HFF-Myc (cell line): ENCODE measurements around the gene ST8SIA4.

Experiments used
- DNase-seq: peaks from one replicate; pipeline ENCODE4 v3.0.0-alpha.2; 2011; ENCODE audit warnings: low read depth; ENCODE audit errors: extremely low read depth
- H3K4me3 ChIP-seq: replicated peaks from 2 replicates; pipeline ENCODE4 v1.5.1; 2011; ENCODE audit warnings: low read depth, mild to moderate bottlenecking, control low read depth, low read length
- TF ChIP-seq, protein P1 (sequence below): IDR thresholded peaks from 2 replicates; pipeline ENCODE4 v1.5.1; 2012; ENCODE audit warnings: mild to moderate bottlenecking, low read depth, low read length, control low read depth; ENCODE audit errors: missing control alignments

The ST8SIA4 gene, protein sequence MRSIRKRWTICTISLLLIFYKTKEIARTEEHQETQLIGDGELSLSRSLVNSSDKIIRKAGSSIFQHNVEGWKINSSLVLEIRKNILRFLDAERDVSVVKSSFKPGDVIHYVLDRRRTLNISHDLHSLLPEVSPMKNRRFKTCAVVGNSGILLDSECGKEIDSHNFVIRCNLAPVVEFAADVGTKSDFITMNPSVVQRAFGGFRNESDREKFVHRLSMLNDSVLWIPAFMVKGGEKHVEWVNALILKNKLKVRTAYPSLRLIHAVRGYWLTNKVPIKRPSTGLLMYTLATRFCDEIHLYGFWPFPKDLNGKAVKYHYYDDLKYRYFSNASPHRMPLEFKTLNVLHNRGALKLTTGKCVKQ

DNA sequence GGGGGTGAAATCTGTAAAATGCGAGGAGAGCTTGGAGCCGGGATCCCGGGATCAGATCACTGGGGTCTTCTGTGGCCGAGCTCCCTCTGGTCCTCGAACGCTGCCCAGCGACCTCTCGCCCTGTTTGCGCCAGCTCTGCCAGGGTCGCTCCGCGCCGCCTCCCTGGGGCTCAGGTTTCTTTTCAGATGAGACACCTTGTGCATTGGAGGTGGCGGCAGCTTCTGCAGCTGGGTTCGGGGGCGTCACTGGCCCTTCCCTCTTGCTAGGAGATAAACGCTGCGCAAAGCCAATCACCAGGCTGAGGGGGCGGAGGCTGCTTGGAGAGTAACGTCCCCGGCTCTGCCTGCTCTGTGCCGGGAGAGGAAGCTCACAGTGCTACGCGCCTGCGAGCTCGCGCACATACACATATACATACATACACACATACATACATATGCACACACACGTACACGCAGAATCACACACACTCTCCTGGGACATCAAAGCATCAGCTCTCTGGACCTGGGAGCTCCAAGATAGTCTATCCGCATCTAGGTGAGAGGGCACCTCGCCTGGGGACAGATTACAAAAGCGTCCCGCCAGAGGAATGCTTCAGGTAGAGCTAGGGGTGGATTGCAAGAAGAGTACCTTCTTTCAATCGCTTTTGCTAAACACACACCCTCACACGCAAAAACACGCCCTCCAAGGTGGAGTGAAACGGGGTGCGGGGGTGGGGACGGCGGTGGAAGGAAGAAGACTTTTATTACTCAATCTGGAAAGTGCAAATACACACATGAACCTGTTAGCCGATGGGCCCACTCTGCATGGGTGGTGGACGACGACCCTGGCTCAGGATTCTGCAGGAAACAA lies at the start of gene ST8SIA4:
Gene ST8SIA4, minus strand, starts transcription at position 244 of the 849 bp plus-strand sequence. CDS start 327 bp downstream, outside the sequence.
- no peak for DNase-seq
- no peak within 1 kb of the TSS for H3K4me3 ChIP-seq
- TF ChIP-seq, protein P1, sequence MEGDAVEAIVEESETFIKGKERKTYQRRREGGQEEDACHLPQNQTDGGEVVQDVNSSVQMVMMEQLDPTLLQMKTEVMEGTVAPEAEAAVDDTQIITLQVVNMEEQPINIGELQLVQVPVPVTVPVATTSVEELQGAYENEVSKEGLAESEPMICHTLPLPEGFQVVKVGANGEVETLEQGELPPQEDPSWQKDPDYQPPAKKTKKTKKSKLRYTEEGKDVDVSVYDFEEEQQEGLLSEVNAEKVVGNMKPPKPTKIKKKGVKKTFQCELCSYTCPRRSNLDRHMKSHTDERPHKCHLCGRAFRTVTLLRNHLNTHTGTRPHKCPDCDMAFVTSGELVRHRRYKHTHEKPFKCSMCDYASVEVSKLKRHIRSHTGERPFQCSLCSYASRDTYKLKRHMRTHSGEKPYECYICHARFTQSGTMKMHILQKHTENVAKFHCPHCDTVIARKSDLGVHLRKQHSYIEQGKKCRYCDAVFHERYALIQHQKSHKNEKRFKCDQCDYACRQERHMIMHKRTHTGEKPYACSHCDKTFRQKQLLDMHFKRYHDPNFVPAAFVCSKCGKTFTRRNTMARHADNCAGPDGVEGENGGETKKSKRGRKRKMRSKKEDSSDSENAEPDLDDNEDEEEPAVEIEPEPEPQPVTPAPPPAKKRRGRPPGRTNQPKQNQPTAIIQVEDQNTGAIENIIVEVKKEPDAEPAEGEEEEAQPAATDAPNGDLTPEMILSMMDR = no peak

DNA sequence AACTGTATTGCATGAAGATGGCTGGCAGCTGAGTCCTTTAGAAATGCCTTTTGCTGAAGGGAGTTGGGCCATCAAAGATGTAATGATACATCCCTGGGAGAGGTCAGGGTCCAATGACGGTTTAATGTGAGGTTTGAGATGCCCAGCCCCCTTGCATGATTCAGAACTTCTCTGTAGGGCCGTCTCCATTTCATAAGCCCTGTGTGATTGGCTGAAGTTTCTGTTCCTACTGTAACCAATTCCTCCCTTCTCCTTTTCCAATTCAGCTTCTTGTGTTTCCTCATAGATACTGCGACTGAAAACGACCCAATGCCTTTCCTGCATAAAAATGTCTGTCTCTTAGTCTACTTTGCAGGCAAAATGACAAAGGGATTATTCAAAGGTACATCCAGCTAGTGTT lies 47.9 kb upstream of the ST8SIA4 start:
- no peak overlapping the region for H3K4me3 ChIP-seq
- DNase-seq = no peak
- TF ChIP-seq, protein P1 = no peak

DNA sequence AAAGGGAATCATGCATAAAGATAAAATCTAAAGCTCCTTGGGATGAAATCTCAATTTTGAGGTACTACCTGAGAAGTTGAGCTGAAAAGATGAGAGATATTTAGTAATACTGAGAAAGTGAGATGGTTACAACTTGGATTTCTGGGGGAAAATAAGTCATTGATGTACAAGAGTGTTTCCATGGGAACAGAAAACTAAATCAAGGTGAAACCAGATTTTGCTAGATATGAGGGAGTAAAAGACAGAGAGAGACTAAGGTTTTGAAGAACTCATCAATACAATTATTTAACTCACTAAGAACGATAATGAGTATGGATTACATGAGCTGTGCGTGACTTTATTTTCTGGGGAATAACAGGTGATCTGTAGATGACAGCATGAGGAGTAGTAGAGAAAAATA lies 10.2 kb upstream of the ST8SIA4 start:
- TF ChIP-seq, protein P1 = no peak
- DNase-seq = no peak
- H3K4me3 ChIP-seq = no peak overlapping the region

DNA sequence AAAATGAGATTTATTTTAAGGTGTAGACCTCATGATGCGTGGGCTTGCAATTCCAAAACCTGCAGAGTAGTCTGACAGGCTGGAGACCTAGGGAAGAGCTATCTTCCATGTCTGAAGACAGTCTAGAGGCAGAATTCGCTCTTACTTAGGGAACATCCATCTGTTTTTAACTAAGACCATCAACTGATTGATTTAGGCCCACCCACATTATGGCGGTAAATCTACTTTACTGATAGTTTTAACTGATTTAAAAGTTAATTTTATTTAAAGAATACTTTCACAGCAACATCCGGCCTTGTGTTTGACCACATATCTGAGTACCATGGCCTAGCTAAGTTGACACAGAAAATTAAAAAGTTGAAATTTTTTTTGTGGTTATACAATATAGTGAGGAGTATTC lies 6.0 kb upstream of the ST8SIA4 start:
- no peak overlapping the region for H3K4me3 ChIP-seq
- TF ChIP-seq, protein P1 = no peak
- DNase-seq = no peak

DNA sequence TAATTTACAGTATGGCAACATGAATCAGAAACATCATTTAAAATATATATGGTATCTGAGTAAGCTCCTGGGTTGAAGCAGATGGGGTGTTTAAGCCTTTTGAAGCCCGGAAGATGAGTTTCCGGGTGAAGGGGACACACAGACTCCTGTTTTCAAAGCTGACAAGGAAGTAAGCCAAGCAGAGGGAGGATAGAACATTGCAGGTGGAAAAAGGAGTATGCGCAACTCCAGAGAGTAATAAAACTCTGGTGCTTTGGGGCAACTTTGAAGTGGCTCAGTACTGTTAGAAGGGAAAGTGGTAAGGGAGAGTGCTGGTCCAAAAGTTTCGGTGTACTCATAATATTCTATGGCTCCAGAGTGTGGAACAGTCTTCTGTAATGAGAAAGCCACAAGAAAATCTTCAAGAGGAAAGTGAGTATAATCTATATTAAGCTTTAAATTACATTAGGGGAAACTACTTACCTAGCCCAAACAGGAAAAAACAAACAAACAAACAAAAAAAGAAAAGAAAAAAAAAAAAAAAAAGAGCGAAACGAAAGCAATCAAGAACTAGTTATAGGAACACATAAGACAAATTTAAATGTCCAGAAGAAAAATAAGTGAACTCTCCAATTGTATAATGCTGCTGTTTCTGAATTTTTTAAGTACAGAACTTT lies 2.3 kb upstream of the ST8SIA4 start:
- no peak overlapping the region for H3K4me3 ChIP-seq
- TF ChIP-seq, protein P1 = no peak
- DNase-seq = no peak

DNA sequence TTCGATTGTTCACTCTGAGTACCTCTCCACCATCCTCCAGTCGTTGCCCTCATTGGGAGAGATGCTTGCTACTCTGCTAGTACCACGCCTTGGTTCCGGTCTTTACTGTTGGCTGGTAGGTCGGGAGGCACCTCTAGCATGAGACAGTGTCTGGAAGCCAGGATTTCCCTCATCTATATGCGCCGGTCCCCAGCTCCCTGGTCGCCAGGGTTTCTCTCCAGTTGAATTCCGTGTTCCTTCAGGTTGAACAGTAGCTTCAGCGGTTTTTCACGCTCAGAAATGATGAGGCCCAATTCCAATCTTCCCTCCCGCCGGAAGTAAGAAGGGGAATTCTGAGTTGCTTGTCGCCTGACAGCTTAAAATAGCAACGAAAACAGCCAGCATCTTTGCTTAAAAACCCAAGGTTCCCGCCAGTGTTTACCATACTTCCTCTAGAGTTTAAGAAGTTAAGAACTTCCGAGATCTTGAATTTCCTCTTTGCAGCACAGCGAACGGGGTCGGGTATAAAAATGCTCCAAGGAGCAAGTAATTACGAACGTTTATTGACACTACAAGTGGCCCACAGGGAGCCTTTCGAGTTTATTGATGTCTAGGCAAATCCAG lies 1.3 kb upstream of the ST8SIA4 start:
- H3K4me3 ChIP-seq = no peak overlapping the region
- DNase-seq = no peak
- TF ChIP-seq, protein P1 = no peak
